Skin epidermis (tissue), 12 donors: ENCODE measurements around the gene GUCD1.
A peak's percentile ranks its signal among the peaks of the same experiment; 100 is the strongest.
"Not testable (repeated sequence)": the region's sequence is repeated elsewhere in the genome, so short reads cannot be mapped to it uniquely, and the experiment has no call there.

Experiments used
- H3K27ac ChIP-seq, 21 experiments: fragments of 200-600 bp; sonication (generic) in 11 of 21; one replicate each; pipeline ENCODE4 v1.5.0; 2020; ENCODE audit warnings: mild to moderate bottlenecking in 3 of 21, inconsistent platforms in 2 of 21, moderate library complexity in 2 of 21
- H3K4me3 ChIP-seq, 7 experiments: fragments of 200-600 bp; sonication (generic) in 2 of 7; one replicate each; pipeline ENCODE4 v1.5.0; 2020; ENCODE audit warnings: inconsistent platforms in 2 of 7, mild to moderate bottlenecking in 2 of 7, moderate library complexity in 1 of 7

GUCD1 gene

DNA sequence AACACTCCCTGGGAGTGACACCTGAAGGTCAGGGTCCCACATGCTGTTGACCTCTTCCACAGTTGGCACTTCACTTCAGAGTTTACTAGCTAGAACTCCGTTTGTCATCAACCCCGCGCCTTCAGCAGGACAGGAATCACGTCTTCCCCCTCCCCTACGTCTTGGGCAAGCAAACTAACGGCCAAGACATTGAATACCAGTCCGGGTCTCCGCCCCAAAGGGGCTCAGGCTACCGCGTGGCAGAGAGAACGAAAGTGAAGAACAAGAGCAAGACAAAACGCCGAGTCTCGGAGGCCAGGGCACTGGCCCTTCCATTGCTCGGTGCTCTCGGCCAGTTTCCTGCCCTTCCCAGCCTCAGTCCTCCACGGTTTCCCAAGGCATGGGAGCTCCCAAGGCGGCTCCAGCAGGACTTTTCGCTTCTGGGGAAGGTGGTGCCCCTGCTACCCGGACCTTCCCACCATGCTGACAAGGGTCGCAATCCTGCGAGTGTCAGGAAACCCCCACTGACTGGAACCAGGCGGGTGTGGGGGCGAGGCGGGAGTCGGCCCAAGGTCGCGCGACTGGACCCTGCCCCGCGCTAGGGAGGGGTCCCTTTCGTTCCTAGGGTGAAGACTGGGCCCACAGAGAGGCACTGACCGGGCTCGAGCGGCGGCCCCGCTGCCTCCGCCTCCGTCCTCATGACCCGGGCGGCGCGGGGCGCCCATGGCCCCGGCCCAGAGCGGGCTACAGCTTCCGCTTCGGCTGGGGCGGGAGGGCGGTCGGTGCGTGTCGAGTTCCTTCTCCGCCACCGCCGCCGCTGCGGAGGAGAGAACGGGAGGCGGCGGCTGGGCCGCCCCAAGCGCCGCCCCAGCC, at the start of gene GUCD1:
Gene GUCD1 (minus strand): TSS at position 826 of the 852 bp plus-strand sequence. CDS start 147 bp downstream, at position 679.
- Histone ChIP-seq H3K27ac (peak within 1 kb of the TSS; percentile 86 to 99 (median 98)), H3K4me3 (peak within 1 kb of the TSS; percentile 67 to 98 (median 84))

DNA sequence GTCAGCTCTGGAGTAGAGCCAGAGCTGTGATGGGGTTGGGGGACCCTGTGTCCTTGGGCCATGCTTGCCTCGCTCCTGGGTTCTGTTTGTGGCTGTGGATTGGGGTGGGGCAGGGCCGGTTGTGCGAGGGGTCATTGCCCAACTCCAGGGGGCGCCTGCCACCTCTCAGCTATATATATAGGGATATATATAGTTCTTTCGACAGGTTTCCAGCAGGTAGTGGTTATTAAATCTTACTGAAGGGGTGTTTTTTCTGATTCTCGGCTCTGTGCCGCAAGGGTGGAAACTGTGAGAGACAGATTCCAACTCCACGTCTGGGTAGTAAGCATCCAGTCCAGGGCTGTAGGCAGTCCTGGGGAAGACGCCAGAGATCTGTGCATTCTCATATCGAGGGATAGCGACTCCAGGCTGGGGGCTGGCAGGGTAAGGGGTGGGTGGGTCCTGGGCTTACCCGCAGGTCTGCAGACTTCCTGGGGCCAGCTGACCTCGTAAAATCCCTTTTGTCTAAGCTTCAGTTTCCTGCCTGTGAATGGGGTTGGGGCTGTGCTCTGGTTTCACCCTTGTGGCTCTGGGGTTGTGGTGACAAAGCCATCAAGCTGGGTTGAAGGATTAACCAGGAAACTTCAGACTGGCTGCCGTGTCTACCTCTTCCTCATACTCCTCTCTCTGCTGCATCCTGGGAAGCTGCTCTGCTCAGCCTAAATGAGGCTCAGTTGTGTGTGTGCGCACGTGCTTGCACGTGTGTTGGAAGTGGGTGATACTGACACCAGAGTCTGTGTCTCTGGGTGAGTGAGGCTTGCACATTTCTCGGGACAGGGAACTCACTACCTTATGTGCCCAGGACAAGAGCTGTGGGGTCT, 49.1 kb upstream of the GUCD1 start:
- peak overlapping the region in 1 of 7 experiments; percentile 10 for H3K4me3 ChIP-seq
- H3K27ac ChIP-seq: peak overlapping the region in 3 of 21 experiments; percentile 2 to 31 (median 16)

- peak within 1 kb of the TSS in 3 of 21 experiments; percentile 2 to 31 (median 16) for H3K27ac ChIP-seq
- peak within 1 kb of the TSS in 1 of 7 experiments; percentile 10 for H3K4me3 ChIP-seq
These were observed 48.2 kb upstream of the GUCD1 start, which contains the start of gene GGT1 for GRCh38 chr22:24602847-24603769. Gene GGT1 (plus strand): TSS chr22:24603193. CDS start chr22:24611082, 7,889 bp downstream.

GRCh38 chr22:24602105-24602749, 47.3 kb upstream of the GUCD1 start:
- not testable (repeated sequence) for H3K4me3 ChIP-seq, H3K27ac ChIP-seq

DNA sequence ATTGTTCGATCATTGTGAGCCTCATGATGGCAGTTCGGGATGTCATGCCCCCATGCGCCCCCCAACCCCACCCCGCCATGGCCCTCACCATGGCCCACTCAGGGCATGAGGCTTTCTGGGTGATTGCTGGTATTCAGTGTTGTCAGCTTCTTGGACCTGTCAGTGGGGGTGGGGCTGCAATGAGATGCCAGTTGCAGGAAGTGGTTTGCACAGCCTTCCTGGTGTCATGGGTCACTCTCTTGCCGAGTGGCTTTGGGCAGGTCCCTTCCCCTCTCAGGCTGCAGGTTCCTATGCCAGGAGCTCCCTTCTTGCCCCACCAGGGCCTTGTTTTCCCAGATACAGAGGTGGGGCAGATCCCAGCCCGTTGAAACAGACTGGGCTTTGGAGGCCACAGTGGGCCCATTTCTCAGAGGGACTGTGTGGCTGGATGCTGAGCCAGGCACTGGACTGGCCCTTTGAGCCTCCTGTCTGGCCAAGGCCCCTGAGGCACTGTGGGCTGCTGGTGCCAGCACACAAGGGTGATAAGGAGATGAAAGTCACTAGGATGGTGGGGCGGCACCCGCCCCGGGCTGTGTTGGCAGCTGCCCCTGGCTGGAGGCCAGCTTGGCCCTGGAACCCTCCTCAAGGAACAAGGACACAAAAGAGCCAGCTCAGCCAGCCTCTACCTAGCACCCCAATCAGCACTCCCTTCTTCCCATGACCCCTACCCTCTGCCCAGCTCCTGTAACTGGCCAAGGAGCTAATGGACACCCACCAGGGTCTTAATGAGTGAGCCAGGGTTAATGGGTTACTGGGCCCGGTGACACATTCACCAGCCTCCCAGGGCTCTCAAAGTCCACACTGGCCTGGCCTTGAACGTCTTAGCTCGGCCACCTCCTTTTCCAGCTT, 46.5 kb upstream of the GUCD1 start:
- H3K27ac ChIP-seq: peak overlapping the region in 1 of 21 experiments; percentile 55
- H3K4me3 ChIP-seq: no peak overlapping the region

DNA sequence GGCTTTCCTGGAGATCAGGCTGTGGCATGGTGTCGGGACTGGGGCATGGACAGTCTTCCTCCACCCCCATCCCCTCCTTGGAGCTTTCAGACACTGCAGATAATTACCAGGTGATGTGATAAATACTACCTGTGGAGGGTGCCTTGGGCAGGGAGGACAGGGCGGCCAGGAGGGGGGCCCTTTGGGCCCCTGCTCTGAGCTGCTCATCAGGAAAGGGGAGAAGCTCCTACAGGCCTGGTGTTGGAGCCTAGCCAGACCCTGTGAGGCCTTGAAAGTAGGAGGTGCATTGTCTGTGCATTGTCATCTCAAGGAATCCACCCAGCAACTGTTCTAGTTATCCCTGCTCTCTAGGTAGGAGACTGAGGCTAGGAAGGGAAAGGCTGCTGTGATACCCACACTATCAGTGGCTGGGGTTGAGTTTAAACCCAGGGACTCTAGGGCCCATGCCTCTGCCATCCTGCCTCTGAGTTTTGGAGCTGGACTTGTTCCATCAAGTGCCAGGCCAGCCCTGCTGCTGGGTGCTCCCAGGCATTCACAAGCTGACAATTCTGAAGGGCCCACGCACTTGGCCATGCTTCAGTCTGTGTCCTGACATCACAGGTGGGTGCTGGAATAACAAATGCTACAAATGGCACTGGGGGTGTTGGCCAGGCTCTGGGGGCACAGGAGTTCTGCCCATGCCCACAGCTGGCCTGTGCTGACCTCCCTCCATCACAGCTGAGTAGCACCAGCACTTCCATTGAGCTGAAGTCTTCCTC, 45.2 kb upstream of the GUCD1 start:
- not testable (repeated sequence) for H3K4me3 ChIP-seq
- peak overlapping the region in 1 of 21 experiments; percentile 3 for H3K27ac ChIP-seq

- peak overlapping the region in 1 of 21 experiments; percentile 3 for H3K27ac ChIP-seq
- no peak overlapping the region for H3K4me3 ChIP-seq
These were observed 44.6 kb upstream of the GUCD1 start for GRCh38 chr22:24599514-24599913.

- H3K27ac ChIP-seq, H3K4me3 ChIP-seq: not testable (repeated sequence)
These were observed 42.1 kb upstream of the GUCD1 start for GRCh38 chr22:24597076-24597475.

- Histone ChIP-seq H3K27ac (no peak overlapping the region), H3K4me3 (no peak overlapping the region)
These were observed 40.9 kb upstream of the GUCD1 start for GRCh38 chr22:24595863-24596262.

DNA sequence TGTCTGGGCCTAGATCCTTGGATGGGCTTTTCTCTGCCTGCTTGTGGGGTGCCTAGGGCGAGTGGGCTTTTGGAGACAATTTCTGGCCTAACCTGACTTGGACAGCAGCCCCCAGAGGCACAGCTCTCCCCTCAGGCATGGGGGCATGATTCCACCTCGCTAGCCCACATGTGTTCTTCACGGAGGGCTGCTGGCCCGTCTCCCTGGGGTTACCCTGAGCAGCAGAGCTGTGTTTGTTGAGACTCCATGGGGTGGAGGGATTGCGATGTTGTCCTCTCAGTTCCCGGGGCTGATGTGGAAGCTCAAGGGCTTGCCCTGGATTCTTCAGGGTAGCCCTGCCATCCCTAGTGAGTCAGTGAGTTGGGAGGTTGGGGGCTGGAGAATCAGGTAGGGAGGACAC, 40.3 kb upstream of the GUCD1 start:
- H3K27ac ChIP-seq: no peak overlapping the region
- no peak overlapping the region for H3K4me3 ChIP-seq

DNA sequence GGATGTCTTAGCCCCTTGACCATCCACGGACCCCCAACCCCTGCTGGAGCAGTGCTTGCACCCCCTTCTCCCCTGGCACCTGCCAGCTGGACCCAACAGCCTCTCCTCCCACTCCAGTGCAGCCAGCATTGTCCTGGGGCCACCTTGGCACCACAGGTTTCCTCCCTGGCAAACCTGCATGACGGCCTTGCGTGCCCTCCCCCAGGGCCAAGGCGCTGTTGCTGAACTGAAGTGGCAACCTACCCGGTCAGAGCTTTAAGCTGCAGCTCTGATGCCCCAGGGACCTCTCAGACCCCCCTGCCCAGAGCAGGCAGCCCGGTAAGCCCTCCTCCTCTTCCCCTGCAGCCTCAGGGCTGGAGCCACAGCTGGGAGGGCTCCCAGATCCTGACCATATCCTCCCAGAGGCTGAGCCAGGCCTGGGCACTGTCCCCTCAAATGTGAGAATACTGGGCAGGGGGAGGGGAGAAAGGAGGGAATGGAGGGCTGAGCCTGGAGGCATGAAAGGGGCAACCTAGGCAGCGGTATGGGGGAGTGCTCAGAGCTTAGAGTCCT, 39.7 kb upstream of the GUCD1 start:
- Histone ChIP-seq H3K27ac (no peak overlapping the region), H3K4me3 (no peak overlapping the region)

GRCh38 chr22:24593836-24594568, 39.1 kb upstream of the GUCD1 start:
- H3K27ac ChIP-seq: peak overlapping the region in 4 of 21 experiments; percentile 40 to 90 (median 79)
- no peak overlapping the region for H3K4me3 ChIP-seq

GRCh38 chr22:24593559-24593835, 38.6 kb upstream of the GUCD1 start:
- peak overlapping the region in 4 of 7 experiments; percentile 42 to 70 (median 54) for H3K4me3 ChIP-seq
- H3K27ac ChIP-seq: peak overlapping the region in 14 of 21 experiments; percentile 40 to 90 (median 76)

DNA sequence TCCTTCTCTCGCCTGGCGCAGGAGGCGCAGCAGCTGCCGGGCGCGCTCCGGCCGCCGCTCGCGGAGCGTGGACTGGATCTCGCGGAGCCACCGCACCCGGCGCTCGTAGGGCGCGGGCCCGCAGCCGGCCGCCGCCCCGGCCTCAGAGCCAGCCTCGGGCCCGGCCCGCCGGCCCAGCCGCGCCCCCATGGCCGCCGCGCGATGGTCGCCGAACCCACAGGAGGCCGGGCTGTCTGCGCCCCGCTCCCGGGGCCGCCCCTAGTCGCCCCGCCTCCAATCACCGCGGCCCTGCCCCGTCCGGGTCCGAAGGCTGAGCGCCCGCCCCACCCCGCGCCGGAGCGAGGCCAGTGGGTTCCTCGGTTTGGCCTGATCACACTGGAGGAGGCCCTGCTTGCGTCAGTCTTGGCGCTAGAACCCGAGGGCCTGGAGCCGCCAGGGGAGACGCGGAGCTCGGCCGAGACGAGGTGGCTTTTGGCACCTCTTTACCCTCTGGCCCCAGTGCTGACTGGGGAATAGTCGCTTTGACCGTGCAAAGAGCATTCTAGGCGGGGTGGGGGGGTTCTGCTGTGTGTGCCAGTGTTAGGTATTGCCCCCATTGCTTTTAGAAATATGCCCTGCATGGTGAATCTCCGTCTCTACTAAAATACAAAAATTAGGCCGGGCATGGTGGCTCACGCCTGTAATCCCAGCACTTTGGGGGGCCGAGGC, 38.1 kb upstream of the GUCD1 start, which contains the start of gene LRRC75B:
Gene LRRC75B (minus strand): TSS at position 223 of the 708 bp plus-strand sequence. CDS start 34 bp downstream, at position 189.
- peak within 1 kb of the TSS in 19 of 21 experiments; percentile 45 to 90 (median 76) for H3K27ac ChIP-seq
- peak within 1 kb of the TSS; percentile 42 to 70 (median 56) for H3K4me3 ChIP-seq

GRCh38 chr22:24592058-24592850, 37.3 kb upstream of the GUCD1 start:
- H3K27ac ChIP-seq: peak overlapping the region in 18 of 21 experiments; percentile 34 to 90 (median 76)

More at GRCh38 chr22:24592058-24592850, 37.3 kb upstream of the GUCD1 start:
- H3K4me3 ChIP-seq: peak overlapping the region; percentile 42 to 70 (median 56)
